HG03196 (cell line): ENCODE measurements around the gene SH3RF2.

Experiments
- ATAC-seq: cut with Tn5 transposase; IDR thresholded peaks from one replicate; pipeline ENCODE4 v1.9.1; 2021; ENCODE audit not compliant: unreplicated experiment

The SH3RF2 gene

DNA sequence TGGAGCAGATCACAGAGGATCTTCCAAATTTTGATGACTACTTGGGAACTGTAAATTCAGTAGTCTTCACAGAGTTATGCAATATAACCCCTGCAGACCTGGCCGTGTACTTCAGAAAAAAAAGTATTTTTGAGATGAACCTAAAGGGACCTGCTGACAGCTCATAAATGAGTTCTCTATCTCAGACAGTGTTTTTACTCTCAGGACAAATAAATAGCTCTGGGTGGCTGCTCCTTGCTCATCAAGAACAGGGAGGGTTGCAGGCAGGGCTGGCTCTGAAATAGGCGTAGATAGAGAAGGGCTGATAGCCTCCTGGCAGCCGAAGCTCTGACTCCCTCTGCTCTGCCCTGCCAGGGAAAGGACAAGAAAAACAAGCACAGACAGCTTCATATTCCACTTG is 104.1 kb downstream of the SH3RF2 start:
- no peak for ATAC-seq

DNA sequence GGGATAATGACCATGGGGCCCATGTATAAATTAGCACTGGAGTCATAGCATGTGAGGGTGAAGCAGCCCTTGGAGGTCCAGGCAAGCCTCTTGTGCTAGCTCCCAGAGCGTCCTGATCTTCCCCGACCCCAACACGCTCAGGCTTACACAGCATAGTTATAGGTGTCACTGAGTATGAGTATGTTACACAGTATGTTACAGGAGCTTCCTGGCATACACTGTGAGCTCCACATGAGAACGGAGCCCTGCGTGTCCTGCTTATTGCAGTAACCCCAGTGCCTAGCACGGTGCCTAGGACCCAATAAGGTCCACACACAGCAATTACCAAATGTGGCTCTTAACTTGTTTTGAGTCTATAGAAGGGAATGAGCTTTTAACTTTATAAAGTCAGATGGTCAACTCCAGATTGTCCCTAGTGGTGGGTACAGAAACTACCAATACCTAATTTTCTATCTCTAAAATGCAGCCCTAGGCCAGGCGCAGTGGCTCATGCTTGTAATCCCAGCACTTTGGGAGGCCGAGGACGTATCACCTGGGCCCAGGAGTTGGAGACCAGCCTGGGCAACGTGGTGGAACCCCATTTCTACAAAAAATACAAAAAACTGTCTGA is 104.9 kb downstream of the SH3RF2 start:
- ATAC-seq, result no peak

DNA sequence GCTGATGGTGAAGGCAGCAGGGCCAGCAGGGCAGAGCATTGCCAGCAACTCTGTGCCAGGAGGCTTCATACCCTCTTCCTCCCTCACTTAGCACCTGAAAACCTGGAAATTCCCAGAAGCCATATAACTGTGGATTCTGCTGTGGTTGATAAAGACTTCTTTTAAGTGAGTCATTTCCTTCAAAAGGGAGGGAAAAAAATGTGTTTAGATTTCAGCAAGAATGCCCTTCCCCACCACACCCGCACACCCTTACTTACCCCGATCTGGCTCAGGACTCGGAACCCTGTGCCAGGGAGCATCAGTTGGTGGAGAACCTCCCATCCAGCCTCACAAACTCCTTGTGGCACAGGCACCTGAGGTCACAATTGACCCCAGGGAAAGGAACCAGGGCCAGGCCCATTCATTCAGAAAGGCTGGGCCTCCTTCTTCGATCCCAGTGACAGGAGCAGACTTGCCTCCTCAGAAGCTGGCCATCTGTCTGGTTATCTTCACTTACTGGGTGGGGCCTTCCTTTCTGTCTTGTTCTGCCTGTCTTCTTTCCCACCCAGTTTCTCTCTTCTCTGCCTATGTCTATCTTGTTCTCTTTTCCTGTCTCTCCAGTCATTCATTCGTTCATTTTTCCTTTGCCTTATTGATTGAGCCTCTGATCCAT is 106.4 kb downstream of the SH3RF2 start:
- no peak for ATAC-seq

DNA sequence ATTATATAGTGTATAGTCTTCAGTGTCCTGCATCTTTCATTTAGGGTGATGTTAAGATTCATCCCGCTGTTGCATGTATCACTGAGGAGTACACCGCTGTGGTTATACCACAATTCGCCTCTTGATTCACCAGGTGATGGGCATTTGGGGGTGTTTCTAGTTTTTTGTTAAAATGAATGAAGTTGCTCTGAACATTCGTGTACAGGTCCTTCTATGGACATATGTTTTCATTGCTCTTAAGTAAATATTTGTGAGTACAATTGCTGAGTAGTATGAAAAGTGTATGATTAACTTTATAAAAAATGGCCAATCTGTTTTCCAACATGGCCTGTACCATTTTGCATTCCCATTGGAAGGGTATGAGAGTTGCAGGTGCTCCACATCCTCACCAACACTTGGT is 107.3 kb downstream of the SH3RF2 start:
- no peak for ATAC-seq

DNA sequence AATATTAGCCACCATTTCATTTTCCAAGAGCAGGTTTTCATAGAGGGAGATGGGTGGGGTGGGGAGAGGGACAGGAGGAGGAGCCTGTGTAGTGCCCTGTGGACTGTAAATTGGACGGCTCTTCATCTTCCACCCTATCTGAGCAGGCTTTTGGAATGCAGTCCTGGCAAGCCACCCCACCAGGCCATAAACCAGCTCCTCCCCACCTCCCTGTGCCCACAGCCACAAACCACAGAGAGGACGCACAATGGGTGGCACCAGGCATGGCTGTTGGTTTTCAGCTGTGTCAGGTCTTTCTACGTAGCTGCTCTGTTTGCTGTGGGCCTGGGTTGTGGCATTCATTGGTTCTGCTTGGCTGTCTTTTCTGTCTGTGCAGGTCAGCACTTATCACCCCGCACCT is 111.0 kb downstream of the SH3RF2 start:
- ATAC-seq, result no peak

DNA sequence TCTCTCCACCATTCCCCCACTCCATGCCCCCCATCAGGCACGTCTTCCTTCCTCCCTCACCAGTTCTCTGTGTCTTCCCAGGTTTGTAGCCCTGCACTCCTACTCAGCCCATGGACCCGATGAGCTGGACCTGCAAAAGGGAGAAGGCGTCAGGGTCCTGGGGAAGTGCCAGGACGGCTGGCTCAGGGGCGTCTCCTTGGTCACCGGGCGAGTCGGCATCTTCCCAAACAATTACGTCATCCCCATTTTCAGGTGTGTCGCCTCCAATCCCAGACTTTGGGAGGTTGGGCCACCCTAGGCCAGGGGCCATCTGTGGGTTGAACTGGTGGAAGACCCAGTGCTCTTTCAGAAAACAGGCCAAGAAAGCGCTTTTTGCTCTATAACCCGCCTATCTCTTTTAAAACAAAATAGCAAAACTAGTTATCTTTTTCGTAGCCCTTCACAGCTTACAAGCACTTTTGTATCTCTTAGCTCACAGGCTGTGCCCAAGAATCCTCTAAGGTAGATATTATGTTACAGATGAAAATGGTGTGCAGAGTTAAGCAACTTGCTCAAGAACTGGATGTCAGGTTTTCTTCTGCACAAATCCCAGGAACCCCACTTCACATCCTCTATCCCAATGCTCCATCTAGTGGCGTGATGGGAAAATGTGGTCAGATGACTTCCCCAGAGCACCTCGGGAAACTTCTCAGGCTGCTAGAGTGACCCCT is 112.8 kb downstream of the SH3RF2 start:
- ATAC-seq, result no peak

DNA sequence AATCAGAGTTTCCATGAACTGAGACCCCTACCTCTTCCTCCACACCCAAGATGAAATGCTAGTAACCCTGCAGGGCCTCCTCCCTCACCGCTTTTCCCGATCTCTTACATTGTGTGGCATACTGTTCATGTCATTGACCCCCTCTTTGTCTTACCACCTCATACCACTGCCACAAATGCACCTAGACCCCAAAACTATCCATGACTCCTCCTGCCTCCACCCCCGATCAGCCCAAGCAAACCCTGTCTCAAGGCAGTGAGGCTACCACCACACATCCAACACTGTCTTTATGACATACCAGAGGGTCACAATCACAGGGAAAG is 113.3 kb downstream of the SH3RF2 start:
- ATAC-seq, result no peak

DNA sequence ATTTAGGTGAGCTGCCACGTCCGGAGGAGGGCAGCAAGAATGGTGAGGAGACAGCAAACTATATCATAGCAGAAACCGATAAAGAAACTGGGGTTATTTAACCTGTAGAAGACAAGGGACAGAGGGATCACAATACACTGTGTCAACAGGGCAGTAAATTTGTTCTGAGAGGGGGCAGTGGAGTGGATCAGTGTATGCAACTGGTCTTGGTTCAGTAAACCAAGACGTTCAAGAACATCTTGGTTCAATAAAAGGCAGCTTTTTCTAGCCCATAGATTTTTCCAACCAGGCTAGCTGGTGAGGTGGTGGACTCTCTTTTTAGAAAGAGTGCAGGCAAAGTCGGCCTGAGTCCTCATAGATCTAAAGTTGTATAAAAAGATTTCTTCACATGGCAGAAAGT is 113.7 kb downstream of the SH3RF2 start:
- no peak for ATAC-seq

DNA sequence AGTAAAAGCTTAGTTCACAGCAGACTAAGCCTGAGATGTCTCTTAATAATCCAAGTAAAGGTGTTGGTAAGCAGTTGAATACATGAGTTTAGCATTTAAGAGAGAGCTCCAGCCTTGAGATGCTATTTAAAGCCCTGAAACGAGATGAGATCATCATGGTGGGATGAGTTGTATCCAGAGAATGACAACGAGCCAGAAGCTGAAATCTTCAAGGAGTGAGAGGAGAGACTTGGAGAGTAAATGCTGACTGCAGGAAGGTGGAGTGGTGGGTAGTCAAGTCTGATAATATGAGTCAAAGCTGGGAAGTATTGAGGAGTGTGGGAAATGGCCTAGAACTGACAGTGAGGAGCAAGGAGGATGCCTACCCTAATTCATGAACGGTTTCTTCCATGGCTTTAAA is 115.3 kb downstream of the SH3RF2 start:
- ATAC-seq, result no peak

DNA sequence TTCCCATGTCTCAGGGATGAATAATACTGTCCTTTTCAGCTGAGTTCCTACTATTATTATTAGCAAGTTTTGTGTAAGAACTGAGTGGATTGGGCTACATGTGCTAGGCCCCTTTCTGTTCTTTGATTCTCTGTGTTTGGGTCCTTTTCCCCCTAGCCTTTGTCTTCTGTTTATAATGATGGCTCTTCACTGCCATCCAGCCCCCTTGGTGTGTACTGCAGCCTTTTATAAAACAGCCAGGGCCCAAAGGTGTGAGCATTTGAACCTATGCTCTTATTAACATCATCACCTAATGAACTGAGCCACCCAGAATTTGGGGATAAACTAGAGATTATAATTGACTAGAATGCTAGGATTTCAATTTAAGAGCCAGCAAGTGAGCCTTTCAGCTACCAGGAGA is 116.4 kb downstream of the SH3RF2 start:
- ATAC-seq, result no peak

DNA sequence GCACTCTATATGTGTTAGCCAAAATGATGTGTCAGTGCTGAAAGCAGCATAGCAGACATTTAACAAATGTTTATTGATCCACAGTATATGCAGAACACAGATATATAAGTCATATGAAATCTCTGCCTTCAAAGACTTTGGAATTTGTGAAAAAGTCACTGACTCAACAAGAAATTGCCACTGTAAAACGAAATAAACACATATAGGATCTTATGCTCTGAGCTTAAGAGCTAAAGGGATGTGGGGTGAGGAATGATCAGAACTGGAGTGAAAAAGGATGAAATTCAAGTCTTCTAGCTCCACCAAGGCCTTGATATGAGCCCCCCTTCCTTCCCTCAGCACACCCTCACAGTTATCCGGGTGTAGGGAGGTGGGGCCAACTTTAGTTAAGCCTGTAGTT is 119.1 kb downstream of the SH3RF2 start:
- no peak for ATAC-seq

DNA sequence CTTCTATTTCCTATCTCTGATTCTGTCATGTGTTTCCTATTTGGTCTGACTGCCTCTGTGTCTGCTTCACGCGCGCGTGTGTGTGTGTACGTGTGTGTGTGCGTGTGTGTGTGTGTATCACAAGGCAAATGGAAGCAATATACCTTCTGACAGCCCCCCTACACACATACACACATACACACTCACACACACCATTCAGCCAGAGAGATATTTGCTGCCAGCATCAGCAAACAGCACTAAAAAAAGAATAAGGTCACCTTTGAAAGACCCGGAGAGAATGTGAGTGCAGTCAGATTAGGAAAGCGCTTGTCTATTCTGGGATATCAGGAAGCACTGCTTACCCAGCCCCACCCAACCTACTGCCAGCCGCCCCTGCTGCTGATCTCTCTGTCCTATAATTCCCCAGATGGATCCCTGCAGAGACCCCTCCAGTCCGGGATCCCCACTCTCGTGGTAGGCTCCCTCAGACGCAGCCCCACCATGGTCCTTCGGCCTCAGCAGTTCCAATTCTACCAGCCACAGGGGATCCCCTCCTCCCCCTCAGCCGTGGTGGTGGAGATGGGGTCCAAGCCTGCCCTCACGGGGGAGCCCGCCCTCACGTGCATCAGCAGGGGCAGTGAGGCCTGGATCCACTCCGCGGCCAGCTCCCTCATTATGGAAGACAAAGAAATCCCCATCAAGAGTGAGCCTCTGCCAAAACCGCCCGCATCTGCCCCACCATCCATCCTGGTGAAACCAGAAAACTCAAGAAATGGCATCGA is 123.3 kb downstream of the SH3RF2 start:
- no peak for ATAC-seq

DNA sequence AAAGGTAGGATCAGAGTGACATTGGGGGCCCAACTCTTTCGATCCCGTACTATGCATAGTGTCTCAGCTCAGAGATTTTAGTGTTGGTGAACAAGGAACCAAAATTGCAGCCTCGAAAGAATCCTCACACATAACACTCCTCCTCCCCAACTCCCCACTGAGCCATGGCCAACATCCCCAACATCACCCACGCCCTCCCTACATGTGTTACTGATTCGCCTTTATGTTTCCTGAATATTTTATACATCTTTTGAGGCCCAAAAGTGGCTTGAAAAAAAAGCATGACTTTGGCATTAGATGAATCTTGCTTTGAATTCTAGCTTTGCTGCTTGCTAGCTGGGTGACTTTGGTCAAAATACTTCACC is 123.8 kb downstream of the SH3RF2 start:
- ATAC-seq, result no peak

DNA sequence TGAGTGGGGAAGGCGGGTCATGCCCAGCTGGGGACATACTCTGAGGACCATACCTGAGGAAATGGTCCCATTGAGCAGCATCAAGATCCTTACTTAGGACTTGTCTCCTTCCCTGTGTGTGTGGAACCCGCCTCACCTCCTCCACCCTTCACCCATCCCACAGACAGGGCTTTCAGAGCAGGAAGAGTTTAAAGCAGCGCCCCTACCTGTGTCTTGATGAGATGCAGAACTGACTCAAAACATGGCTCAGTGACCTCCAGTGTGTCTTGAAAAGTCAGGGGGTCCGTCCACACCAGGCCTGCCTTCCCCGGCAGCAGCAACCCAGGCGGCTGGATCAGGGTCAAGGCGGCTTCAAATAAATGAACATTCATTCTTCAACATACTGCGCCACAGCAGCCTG is 130.6 kb downstream of the SH3RF2 start:
- ATAC-seq, result no peak

DNA sequence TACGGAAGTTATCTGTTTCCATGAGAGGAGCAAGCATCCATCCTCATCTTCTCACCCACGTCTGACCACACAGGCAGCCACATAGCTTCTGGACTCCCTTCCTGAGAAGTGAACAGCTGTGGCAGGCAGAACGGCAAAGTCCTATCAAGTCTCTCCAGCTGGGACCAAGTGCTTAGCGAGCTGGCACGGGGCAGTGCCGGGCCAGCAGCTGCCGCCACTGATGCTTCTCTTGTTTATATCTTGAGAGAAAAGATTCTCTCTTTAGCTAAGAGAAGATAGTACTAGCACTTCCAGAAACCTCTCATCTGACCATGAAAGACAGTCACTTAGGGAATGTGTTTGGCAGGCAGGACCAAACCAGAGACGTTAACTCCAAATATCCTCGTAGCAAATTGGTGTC is 131.8 kb downstream of the SH3RF2 start:
- ATAC-seq, result no peak

DNA sequence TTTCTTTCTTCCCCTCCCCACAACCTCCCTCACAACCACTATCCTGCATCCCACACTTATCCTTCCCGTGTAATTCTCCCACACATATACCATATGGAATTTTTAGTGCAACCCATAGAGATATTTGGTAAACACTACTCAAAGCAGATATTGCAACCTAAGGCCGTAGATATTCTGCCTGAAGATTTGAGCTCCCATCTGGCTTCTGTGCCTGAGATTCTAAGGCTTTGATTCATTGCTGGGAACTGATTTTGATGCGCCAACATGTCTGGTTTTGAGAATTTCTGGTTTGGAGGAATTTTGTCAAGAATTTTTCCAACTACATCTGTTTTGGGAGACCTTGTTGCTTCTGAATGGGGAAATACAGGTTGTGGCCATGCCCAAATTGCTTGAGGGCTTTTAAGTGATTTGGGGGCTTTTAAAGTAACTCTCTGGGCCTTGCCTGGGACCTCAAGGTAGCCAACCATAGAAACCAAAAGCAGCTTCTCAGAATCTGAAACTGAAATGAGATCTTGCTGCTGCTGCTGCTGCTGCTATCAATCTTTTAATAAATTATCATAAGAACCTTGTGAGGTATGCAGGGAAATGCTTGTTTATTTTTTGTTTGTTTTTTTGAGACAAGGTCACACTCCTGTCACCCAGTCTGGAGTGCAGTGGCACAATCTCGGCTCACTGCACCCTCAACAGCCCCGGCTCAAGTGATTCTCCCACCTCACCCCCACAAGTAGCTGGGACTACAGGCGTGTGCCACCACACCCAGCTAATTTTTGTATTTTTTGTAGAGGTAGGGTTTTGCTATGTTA is 132.8 kb downstream of the SH3RF2 start:
- peak; percentile 61 for ATAC-seq

DNA sequence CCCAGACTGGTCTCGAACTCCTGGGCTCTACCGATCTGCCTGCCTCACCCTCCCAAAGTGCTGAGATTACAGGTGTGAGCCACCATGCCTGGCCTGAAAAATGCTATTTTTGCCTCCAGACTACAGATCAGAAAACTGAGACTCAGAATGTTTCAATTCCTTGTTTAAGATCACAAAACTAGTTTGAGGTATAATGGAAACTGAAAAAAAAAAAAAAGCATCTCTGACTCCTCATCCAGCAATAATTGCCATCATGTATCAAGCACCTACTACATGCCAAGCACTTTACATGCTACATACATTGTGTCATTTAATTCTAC is 133.4 kb downstream of the SH3RF2 start:
- no peak for ATAC-seq

DNA sequence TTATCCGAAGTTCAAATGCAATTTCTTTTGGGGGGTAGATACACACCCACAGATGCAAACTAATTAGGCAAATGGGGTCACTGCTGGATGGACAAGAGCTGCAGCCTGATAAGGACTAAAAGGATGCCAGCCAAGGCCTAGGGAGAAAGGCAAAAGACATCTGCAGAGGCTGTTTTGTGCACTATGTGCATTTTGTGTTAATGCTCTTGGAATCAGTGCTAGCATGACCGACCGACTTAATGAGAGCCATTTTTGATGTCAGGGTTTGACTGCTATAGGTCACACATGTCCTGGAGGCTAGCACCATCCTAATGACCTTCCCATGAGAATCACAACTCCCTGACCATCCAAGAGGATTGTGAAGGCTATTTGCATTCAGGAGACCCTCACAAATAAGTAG is 134.4 kb downstream of the SH3RF2 start:
- no peak for ATAC-seq

DNA sequence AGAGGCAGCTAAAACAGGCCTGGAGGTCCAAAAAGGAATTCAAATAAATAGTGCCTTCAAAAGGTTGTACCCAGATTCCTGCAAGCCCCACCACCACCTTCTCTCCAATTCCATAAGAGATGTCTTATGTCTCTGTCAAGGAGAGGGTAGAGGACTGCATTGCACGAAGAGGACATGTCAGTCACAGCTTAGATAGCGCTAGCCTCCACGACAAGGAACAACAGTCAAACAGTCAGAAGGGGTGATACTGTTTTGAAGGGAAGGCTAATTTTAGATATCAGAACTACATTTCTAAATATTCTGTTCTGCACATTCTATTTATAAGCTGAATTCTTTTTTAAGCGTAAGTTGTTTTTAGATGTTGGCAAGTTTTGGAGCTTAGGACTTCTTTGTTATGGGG is 134.8 kb downstream of the SH3RF2 start:
- no peak for ATAC-seq

DNA sequence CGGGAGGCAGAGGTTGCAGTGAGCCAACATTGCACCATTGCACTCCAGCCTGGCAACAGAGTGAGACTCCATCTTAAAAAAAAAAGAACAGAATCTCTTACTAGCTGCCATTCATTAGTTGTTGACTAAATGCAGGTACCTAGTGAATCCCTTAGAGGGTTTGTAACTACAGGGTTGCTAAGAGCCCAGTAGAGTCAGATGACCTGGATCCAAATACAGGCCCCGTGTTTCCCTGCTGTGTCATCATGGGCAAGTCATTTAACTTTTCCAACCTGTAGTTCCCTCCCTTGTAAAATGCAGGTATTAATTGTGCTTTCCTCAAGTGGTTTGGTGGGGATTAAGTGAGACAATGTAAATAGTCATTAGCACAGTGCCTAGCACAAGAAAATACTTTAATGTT is 136.2 kb downstream of the SH3RF2 start:
- no peak for ATAC-seq

DNA sequence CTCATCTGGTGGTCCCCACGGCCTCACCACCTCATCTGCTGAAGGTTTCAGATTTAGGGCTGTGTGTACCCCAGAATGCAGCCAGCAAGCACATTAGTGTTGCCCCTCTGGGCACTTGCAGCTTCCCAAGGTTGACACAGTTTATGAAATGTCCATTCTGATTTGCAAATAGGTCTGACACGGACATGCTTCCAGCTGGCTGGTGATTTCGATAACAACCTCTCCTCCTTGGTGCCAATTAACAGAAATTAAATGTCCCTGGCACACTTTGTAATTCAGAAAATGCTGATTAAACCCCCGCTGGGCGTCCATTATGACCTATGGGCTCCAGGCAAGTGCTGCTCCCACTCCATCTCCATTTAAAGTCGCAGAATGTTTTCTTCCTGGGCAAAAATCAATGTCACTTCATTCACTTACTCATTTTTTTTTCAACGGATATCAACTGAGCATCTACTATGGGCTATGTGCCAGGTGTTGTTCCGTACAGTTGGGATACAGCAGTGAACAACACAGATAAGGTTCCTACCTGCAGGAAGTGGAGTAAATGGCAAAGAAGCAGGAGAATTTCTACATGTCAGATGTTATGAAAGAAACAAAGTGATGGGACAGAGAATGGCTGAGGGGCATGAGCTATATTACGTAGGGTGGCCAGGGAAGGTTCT is 137.0 kb downstream of the SH3RF2 start:
- ATAC-seq, result no peak
